ENCODE results near the gene E2F1. TPM values are rescaled to one million over a fixed set of nuclear protein-coding genes. Genes with fewer than 3 reads are reported as not detected.

Gene E2F1
- total and polyA plus RNA-seq, 4 donors, result 4.2 to 10.9 (median 8.5) TPM

GRCh38 chr20:33713865-33714367, 27.7 kb upstream of the E2F1 start:
- TF ChIP-seq, protein P1, sequence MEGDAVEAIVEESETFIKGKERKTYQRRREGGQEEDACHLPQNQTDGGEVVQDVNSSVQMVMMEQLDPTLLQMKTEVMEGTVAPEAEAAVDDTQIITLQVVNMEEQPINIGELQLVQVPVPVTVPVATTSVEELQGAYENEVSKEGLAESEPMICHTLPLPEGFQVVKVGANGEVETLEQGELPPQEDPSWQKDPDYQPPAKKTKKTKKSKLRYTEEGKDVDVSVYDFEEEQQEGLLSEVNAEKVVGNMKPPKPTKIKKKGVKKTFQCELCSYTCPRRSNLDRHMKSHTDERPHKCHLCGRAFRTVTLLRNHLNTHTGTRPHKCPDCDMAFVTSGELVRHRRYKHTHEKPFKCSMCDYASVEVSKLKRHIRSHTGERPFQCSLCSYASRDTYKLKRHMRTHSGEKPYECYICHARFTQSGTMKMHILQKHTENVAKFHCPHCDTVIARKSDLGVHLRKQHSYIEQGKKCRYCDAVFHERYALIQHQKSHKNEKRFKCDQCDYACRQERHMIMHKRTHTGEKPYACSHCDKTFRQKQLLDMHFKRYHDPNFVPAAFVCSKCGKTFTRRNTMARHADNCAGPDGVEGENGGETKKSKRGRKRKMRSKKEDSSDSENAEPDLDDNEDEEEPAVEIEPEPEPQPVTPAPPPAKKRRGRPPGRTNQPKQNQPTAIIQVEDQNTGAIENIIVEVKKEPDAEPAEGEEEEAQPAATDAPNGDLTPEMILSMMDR (IDR thresholded peaks at IDR 0.05; ENCODE audit: control extremely low read depth, extremely low read depth), result no peak
- ATAC-seq (ENCODE audit: insufficient read depth, low FRiP score), result no peak
- Histone ChIP-seq H3K9ac (ENCODE audit: insufficient read depth in 1 of 2, low read length in 2 of 2) (no peak overlapping the region), H3K9me3 (ENCODE audit: control insufficient read depth in 4 of 4, insufficient read depth in 3 of 4, low read length in 3 of 4) (no peaks in the 10 kb centered on the region), H3K4me1 (ENCODE audit: control insufficient read depth in 5 of 5, insufficient read depth in 5 of 5, low read length in 5 of 5) (peaks cover 0 to 14% (median 0%) of the 10 kb centered on the region in 5 donors), H3K4me3 (no peak overlapping the region), H3K36me3 (ENCODE audit: control insufficient read depth in 4 of 4, insufficient read depth in 4 of 4, low read length in 4 of 4) (peaks cover 5 to 24% (median 19%) of the 10 kb centered on the region in 4 donors), H3K27me3 (ENCODE audit: control insufficient read depth in 3 of 3, insufficient read depth in 3 of 3, low read length in 2 of 3) (no peaks in the 10 kb centered on the region), H3K27ac (ENCODE audit: low read depth in 1 of 2, low read length in 1 of 2) (no peak overlapping the region)
- WGBS, 2 donors, result 91 to 92% methylated on average over 10 of the region's 10 CpGs
- no peak for DNase-seq

- Histone ChIP-seq H3K27me3 (ENCODE audit: control insufficient read depth in 3 of 3, insufficient read depth in 3 of 3, low read length in 2 of 3) (no peaks in the 10 kb centered on the region), H3K4me1 (ENCODE audit: control insufficient read depth in 5 of 5, insufficient read depth in 5 of 5, low read length in 5 of 5) (peaks cover 0 to 13% (median 0%) of the 10 kb centered on the region in 5 donors), H3K9ac (ENCODE audit: insufficient read depth in 1 of 2, low read length in 2 of 2) (no peak overlapping the region), H3K4me3 (no peak overlapping the region), H3K27ac (ENCODE audit: low read depth in 1 of 2, low read length in 1 of 2) (no peak overlapping the region), H3K9me3 (ENCODE audit: control insufficient read depth in 4 of 4, insufficient read depth in 3 of 4, low read length in 3 of 4) (no peaks in the 10 kb centered on the region), H3K36me3 (ENCODE audit: control insufficient read depth in 4 of 4, insufficient read depth in 4 of 4, low read length in 4 of 4) (peaks cover 5 to 31% (median 19%) of the 10 kb centered on the region in 4 donors)
- DNase-seq (no peak), ATAC-seq (ENCODE audit: insufficient read depth, low FRiP score) (no peak)
- TF ChIP-seq, protein P1 (IDR thresholded peaks at IDR 0.05; ENCODE audit: control extremely low read depth, extremely low read depth), result no peak
- WGBS, 2 donors, result 68 to 92% methylated on average over 1 of the region's 1 CpG
Measured at GRCh38 chr20:33711446-33711738, 25.2 kb upstream of the E2F1 start.

DNA sequence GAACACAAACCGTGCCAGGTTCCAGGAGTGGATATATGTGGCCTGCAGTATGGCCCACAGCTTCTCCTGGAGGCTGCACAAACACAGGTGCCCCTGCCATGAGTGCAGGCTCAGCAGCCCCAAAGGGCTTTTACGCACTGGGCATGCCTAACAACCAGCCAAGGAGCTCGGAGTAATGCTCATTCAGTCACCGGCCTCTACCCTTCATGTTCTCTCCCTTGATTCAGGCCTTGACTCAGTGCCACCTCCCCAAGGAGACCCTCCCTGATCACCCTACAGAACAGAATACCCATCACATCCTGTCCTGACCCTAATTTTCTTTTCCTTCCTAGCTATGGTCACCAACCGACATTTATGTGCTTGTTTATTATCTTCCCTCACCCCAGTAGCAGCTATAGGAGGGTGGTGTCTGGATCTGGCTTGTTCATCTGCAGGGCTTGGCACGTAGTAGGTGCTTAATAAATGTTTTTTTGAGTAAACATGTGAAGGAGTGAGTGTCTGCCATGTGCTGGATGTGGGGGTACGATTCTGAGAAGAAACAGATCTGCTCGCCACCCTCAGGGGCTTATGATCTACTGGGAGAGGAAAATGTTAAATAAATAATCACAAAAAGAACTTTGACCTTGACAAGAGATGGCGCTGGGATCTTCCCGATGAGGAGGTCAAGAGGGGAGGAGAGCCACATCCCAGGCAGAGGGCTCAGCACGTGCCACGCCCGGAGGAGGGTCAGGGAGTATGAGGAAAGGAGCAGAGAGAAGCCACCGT, 24.7 kb upstream of the E2F1 start:
- H3K27ac ChIP-seq (ENCODE audit: low read depth in 1 of 2, low read length in 1 of 2), result no peak overlapping the region
- peaks cover 5 to 31% (median 19%) of the 10 kb centered on the region in 4 donors for H3K36me3 ChIP-seq (ENCODE audit: control insufficient read depth in 4 of 4, insufficient read depth in 4 of 4, low read length in 4 of 4)
- TF ChIP-seq, protein P1 (IDR thresholded peaks at IDR 0.05; ENCODE audit: control extremely low read depth, extremely low read depth), result no peak
- no peaks in the 10 kb centered on the region for H3K9me3 ChIP-seq (ENCODE audit: control insufficient read depth in 4 of 4, insufficient read depth in 3 of 4, low read length in 3 of 4)
- H3K4me3 ChIP-seq, result no peak overlapping the region
- H3K27me3 ChIP-seq (ENCODE audit: control insufficient read depth in 3 of 3, insufficient read depth in 3 of 3, low read length in 2 of 3), result no peaks in the 10 kb centered on the region
- no peak for ATAC-seq (ENCODE audit: insufficient read depth, low FRiP score)
- H3K9ac ChIP-seq (ENCODE audit: insufficient read depth in 1 of 2, low read length in 2 of 2), result no peak overlapping the region
- H3K4me1 ChIP-seq (ENCODE audit: control insufficient read depth in 5 of 5, insufficient read depth in 5 of 5, low read length in 5 of 5), result peaks cover 0 to 13% (median 0%) of the 10 kb centered on the region in 5 donors
- WGBS, 2 donors, result 74 to 78% methylated on average over 14 of the region's 14 CpGs
- DNase-seq, result no peak

Measured in lung (tissue), 12 donors.